GM21619 (cell line): ENCODE results near the gene ESPL1.

ENCODE experiments used
- ATAC-seq: cut with Tn5 transposase; IDR thresholded peaks from one replicate; pipeline ENCODE4 v1.9.1; 2021; ENCODE audit not compliant: unreplicated experiment

The ESPL1 gene

DNA sequence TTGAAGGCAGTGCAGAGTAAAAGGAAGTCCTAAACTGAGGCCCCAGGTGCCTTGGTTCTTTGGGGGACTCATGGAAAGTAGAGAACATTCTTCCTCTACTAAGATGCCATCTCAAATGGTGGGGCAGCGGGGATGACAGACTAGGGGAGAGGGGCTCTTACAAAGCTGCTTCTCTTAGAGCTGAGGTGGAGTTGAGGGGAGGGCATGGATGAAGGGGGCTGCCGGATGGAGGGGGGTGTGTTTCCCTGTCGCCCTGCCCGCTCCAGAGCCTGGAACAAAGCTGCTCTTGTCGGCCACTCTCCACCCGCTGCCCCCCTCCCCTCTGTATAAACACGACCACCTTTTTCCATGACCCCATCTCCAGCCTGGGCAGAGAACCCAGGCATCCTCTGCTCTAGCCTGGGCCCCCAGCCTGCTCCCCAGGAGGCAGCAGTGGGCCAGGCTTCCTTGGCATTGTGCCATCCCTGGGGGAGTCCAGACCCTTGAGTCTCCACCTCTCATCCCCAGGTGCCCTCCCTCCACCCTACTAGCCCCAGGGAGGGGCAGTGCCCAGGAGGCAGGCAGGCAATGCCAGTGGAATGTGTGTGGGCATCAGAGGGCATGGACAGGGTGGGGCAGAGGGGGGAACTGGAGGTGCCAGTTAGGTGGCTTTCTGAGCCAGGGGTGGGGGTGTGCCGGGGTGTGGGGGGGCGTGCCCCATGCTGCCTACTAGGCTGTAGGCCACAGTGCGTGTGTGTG lies 37.8 kb upstream of the ESPL1 start:
- ATAC-seq = no peak

DNA sequence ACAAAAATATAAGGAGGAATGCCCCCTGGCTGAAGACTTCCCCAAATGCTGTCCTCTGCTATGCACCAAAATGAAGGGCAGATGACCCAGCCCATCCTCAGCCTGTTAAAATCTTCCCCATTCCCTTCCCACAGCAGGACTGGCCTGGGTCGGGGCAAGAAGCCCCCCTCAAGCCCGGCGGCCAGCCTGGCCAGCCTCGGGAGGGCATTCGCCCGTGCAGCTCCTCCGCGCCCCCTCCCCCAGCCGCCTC lies 36.5 kb upstream of the ESPL1 start:
- ATAC-seq = no peak

GRCh38 chr12:53231921-53232645 lies 36.0 kb upstream of the ESPL1 start, which contains the start of gene RARG:
RARG (minus strand) TSS chr12:53232209; CDS start chr12:53227545, 4,664 bp downstream.
- ATAC-seq = no peak

DNA sequence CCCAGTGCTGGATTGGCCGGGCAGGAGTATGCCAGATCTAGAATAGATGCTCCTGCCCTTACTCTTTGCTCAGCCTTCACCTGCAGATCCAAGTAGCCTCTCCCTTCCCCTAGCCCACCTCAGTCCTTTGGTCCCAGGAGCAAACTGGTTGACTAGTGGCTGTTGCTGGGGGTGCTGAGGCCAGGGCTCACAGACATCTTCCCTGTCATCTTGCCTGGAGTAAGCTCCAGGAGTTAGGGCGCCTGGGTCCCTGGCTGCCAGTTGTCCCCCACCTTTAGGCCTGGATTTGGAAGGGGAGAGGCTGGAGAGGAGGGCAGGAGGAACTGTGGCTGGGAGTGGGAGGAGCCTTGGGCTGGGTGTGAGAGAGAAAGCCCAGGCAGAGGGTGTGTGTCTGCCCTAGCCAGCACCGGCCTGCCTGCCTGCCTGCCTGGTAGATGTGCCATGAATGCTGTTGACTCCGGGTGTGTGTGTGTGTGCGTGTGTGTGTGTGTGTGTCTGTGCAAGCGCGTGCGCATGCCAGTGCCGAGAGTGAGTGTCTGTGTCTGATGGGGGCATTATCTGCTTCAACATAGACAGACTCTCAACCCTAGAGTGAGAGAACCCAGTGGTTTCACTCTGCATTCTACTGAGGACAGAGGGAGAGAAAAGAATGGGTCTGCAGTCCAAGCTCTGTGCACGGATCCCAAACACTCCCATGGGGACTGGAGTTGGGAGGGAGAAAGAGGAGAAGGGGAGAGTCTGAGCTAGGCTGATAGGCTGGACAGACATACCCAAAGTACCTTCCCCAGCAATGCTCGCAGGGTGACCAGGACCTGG lies 35.2 kb upstream of the ESPL1 start:
- ATAC-seq = no peak

DNA sequence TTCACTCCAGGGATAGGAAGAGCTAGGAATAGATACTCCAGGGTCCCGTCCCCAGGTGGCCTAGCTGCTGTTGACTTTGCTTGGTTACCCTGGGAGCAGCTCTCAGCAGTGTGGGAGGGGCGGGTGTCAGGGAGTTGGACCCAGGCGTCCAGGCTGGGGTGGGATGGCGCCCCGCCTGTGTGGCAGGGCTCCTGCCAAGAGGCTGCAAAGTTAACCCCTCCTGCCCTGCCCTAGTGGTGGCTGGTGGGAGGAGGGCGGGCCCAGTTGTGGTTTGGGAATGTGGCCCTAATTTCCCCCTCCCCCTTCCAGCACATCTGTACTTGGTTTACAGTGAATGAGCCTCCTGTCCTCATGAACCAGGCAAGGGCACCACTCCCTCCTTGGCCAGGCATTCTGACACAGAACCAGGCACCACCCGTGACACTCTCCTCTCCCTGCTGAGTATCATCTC lies 34.4 kb upstream of the ESPL1 start:
- no peak for ATAC-seq

DNA sequence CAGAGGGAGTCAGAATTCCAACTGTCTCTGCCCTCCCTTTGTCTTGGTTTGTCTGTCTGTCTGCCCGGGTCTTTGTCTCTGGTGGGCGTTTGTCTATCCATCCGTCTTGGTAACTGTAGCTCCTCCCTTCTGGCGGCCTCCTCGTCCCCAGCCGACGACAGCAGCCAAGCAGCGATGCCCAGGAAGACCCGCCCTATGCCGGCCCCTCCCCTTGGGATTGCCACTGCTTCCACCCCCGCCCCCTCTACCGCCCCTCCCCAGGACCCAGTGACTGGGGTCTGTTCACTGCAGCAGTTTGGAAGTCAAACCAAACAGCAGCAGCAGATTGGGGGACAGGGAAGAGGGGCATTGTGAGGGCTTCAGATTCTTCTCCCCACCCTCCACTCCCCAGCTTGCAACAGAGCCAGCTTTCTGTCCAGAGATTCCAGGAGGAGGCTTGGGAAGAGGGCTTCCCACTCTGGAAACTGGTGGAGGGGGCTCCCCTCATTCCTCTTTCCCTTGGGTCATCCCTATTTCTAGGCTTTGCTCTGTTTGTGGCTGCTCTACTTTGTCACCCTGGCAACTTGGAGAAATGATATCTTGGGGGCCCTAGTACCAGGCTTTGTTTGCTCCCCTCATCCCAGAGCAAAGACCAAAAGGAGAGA lies 33.7 kb upstream of the ESPL1 start:
- no peak for ATAC-seq

- ATAC-seq = no peak
Measured at GRCh38 chr12:53235164-53235563, 32.9 kb upstream of the ESPL1 start.

DNA sequence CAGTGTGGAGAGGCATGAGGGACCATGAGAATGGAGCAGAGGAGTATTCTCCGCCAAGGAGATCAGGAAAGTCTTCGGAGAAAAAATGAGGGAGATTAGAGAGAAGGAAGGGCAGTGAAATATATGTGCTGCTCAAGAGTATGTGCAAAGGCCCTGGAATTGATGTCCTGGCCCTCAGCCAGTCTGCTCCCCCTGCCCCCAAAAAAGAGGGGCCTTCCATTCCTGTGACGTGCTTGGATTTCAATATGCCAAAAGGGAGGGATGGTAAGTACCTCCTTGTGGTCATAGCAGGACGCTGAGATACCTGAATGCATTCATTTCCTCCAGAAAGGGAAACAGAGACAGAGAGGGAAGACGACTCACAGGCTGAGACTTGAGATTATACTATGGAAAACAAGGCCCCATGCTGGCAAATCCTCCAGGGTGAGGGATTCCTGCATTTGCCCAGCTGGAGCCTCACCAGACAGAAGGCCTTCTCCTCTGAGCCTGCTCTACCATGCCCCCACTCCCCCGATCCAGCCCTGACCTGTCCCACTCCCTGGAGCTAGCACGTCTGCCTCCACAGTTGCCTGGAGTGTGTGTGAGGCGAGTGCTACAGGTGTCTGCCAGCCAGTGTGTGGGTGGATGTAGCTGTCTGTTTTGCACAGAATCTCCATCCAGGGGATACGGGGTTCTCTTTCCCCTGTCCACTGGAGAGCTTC lies 32.2 kb upstream of the ESPL1 start:
- ATAC-seq = no peak

GRCh38 chr12:53236443-53237111 lies 31.5 kb upstream of the ESPL1 start:
- ATAC-seq = no peak

DNA sequence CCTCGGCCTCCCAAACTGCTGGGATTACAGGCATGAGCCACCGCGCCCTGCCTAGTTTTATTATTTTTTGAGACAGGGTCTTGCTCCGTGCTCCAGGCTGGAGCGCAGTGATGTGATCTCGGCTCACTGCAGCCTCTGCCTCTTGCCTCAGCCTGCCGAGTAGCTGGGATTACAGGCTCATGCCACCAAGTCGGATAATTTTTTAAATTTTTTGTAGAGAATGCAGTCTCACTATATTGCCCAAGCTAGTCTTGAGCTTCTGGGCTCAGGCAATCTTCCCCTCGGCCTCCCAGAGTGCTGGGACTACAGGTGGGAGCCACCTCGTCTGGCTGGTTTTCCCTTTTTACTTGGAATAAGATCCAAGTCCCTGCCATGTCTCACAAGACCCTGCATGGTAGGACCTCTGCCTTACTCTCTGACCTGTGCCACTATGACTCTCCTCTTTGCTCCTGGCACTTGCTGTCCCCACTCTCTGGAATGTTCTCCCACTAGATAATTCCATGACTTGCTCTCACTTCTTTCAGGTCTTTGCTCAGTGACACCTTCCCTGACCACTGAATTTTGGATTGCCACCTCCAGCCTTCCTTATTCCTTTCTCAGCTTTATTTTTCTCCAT lies 28.3 kb upstream of the ESPL1 start:
- no peak for ATAC-seq

- ATAC-seq = no peak
Measured at GRCh38 chr12:53241623-53242412, 26.3 kb upstream of the ESPL1 start.

- no peak for ATAC-seq
Measured at GRCh38 chr12:53244337-53244736, 23.8 kb upstream of the ESPL1 start.

GRCh38 chr12:53245286-53245685 lies 22.8 kb upstream of the ESPL1 start:
- ATAC-seq = no peak

- peak; percentile 73 for ATAC-seq
Measured at GRCh38 chr12:53251477-53252348, 16.4 kb upstream of the ESPL1 start.

GRCh38 chr12:53252349-53252916 lies 15.7 kb upstream of the ESPL1 start:
- ATAC-seq = no peak

GRCh38 chr12:53253298-53253697 lies 14.8 kb upstream of the ESPL1 start:
- no peak for ATAC-seq

DNA sequence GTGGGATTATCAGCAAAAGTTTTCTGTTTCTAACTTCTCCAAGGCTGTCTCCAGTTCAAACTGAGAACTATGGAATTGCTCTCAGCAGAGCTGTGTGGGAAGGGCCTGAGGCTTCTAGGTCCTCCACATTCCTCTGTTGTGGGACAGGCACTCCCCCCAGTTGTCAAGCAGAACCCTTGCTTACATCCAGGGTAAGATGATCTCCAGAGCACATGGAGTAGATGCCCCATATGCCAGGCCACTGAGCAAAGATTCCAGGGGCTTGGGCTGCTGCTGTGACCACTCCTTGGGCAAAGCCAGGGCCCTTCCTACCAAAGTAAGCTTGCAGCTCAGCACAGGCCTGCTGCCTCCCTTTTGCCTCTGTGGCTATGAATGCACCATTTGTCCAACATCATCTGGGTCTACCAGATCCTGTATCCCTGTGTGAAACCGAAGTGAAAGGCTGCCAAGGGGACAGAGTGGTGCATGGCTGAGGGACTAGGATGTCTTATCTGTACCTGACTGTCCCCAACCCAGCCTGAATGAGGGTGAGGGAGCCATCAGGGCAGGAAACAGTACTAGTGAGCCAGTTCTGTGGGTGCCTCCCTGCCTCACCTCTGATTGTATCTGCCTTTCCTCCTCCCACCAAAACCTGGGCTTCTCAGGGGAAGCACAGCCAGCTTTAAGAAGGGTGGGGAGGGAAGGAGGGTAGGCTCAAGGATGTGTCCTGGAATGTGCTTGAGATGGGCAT lies 13.1 kb upstream of the ESPL1 start:
- ATAC-seq = no peak
